HTR-8/SVneo (cell line): ENCODE results near the gene TRUB2.
"Not testable (repeated sequence)": the region's sequence is repeated elsewhere in the genome, so short reads cannot be mapped to it uniquely, and the experiment has no call there.

ENCODE experiments used
- DNase-seq: peaks from one replicate; pipeline ENCODE4 v3.0.0; 2011; ENCODE audit warnings: low spot score, mixed read lengths; ENCODE audit not compliant: insufficient read length
- FAIRE-seq: peaks from 2 replicates; lab custom pipeline; 2011; peaks lifted over from hg19 to GRCh38; lab: Jason Lieb, UNC

TRUB2 gene

DNA sequence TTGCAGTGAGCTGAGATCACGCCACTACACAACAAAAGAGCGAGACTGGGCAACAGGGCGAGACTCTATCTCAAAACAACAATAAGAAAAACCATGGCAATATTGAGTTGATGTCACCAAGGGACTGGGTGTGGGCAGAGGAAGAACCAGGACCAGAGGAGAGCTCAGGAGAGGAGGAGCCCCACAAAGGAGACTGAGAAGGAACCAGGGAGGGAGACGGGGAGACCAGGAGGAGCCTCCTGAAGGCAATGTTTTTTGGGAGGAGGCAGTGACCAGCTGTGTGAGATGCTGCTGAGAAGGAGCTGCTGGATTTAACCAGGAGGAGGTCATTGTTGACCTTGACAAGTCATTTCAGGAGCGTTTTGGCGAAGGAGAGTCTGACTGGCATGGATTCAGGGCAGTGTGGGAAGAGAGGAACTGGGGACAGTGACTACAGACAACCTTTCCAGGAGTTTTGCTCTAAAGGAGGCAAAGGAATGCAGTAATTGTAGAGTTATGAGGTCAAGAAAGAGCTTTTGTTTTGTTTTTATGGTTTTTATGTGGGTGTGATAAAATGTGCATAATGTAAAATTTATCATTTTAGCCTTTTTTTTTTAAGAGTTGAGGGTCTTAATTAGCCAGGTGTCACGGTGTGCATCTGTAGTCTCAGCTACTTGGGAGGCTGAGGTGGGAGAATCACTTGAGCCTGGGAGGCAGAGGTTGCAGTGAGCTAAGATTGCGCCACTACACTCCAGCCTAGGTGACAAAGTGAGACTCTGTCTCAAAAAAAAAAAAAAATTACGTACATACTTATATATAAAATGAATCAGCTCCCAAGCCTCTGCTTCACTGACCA, 17.9 kb downstream of the TRUB2 start:
- DNase-seq (no peak), FAIRE-seq (no peak)

GRCh38 chr9:128298535-128299482, 23.4 kb downstream of the TRUB2 start:
- FAIRE-seq (no peak), DNase-seq (no peak)

GRCh38 chr9:128297221-128297773, 24.9 kb downstream of the TRUB2 start:
- DNase-seq (no peak), FAIRE-seq (no peak)

- no peak for FAIRE-seq
- DNase-seq, result no peak
These were observed 25.7 kb downstream of the TRUB2 start for GRCh38 chr9:128296340-128297220.

GRCh38 chr9:128294142-128294541, 28.1 kb downstream of the TRUB2 start:
- DNase-seq, result no peak
- FAIRE-seq, result no peak

- FAIRE-seq, result no peak
- no peak for DNase-seq
These were observed 29.2 kb downstream of the TRUB2 start for GRCh38 chr9:128293091-128293490.

GRCh38 chr9:128292009-128292408, 30.2 kb downstream of the TRUB2 start:
- FAIRE-seq (no peak), DNase-seq (no peak)

- DNase-seq, result no peak
- FAIRE-seq, result no peak
These were observed 33.8 kb downstream of the TRUB2 start for GRCh38 chr9:128288273-128289004.

DNA sequence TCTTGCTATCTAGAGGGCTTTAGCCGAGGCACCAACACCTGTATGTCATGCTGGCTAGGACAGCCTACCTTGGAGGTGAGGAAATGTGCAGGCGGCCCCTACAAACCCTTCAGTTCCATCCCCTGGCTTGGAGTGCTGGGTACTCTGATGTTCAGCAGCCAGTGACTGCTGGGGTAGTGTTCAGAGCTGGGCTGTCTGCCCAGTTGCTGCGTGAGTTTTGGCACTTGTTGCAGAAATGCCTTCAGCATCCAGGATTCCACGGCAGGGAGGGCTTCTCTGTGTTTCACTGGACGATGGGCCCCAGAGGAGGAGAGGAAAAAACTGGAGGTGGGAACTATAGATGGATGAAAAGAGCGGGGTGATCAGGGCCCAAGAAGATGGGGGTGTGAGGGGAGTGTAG, 35.8 kb downstream of the TRUB2 start:
- DNase-seq, result no peak
- no peak for FAIRE-seq

DNA sequence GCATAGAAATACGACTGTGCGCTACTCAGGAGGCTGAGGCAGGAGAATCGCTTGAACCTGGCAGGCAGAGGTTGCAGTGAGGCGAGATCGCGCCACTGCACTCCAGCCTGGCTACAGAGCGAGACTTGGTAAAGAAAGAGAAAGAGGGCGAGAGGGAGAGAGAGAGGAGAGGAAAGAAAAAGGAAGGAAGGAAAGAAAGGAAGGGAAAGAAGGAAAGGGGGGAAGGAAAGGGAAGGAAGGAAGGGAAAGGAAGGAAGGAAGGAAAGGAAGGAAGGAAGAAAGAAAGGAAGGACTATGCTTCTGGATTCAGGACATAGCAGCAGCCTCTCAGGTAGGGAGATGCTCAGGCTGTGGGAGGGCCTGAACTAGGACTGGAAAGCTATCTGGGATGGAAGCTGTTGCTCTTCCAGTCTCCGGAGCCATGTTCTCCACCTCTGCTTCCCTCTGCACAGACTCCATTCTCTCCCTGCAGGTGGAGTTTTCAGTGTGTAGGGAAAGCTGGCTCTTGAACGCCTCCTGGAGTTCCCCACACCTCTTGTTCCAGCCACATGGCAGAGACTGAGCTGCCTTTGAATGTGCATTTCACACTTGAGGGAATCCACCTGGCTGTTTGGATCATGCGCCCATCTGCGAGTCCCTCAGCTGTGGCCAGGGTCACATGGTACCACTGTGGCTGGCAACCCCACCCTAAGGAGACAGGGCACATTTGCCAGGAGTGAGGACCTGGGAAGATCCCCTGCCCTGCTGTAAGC, 37.0 kb downstream of the TRUB2 start:
- FAIRE-seq (no peak), DNase-seq (no peak)

GRCh38 chr9:128282500-128282899, 39.7 kb downstream of the TRUB2 start:
- no peak for DNase-seq
- FAIRE-seq, result no peak

DNA sequence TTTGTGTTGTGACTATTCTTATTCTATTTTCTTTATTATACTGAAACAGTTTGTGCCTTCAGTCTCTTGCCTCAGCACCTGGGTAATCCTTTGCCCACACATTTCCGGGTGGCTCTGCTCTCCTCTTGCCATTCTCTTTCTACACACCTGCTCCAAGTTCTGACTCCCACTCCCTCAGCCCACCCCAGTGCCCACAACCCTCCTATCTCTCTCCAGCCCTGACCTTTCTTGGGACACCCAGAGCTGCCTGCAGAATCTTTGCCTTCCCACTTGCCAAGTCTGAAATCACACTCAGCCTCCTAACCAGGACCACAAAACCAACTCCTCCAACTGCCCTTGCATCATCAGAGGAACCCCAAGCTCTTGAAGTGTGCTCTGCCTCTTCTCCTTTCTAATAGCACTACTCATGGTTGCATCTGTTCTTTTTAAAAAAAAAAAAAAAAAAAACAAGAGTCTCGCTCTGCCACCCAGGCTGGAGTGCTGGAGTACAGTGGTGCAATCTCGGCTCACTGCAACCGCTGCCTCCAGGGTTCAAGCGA, 42.1 kb downstream of the TRUB2 start:
- DNase-seq, result no peak
- no peak for FAIRE-seq

GRCh38 chr9:128279088-128280073, 42.9 kb downstream of the TRUB2 start:
- not testable (repeated sequence) for FAIRE-seq, DNase-seq

DNA sequence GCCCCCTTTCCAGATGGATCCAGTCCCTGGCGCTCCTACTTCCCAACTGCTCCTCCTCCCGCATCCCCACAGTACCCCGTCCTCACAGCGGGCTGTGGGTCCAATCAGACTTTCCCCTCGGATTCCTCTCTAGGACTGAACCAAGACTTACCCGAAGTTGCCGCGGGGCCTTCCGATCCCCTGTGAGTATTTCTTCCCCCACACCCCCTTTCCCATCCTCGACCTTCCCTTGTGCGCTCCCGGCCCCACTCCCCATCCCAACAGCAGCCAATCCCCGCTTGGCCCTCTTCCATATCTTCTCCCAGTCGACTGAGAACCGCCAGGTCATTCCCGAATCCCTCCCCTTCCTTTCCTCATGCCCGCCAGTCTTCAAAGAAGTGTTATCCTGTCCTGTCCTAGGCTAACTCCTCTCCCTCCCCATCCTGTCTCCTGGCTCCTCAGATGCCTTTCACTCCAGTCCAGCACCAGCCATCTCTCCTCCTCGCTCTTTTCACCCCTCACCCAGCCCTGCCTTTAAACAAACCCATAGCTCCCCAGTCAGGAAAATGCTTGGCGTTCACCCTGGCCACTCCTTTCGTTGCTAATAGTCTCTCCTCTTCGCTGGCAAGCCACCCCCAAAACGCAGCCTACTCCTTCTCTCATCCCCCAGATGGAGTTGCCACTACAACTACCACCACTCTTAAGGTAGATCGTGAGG, 45.5 kb downstream of the TRUB2 start:
- DNase-seq (peak; percentile 30), FAIRE-seq (no peak)

GRCh38 chr9:128276008-128276573, 46.2 kb downstream of the TRUB2 start, which contains the start of gene SWI5:
Gene SWI5 (plus strand): TSS chr9:128276276.
- peak; percentile 59 for FAIRE-seq
- DNase-seq, result peak; percentile 95
